K562 (cell line): ENCODE data around the gene SHE. TPM values are rescaled to one million over a fixed set of nuclear protein-coding genes. Genes with fewer than 3 reads are reported as not detected.

Source experiments
- CSDE1 ChIP-seq, 2 experiments: fragments of 450-650 bp; IDR thresholded peaks; 2 replicates each; pipeline ENCODE4 v1.6.1; 2016; ENCODE audit warnings: mild to moderate bottlenecking in 1 of 2
- DEAF1 ChIP-seq: fragments of 450-650 bp; formaldehyde crosslinking; IDR thresholded peaks from 2 replicates; pipeline ENCODE4 v1.4.0; 2020; ENCODE audit warnings: mild to moderate bottlenecking, moderate library complexity
- ELK3 ChIP-seq: fragments of 450-650 bp; formaldehyde crosslinking; IDR thresholded peaks from 2 replicates; pipeline ENCODE4 v1.4.0; 2020; ENCODE audit warnings: mild to moderate bottlenecking
- FIP1L1 ChIP-seq: fragments of 200-400 bp; formaldehyde crosslinking; IDR thresholded peaks from 2 replicates; pipeline ENCODE4 v1.6.1; 2018; ENCODE audit warnings: mild to moderate bottlenecking, low read depth, low read length; ENCODE audit not compliant: poor library complexity, severe bottlenecking
- PHB ChIP-seq: fragments of 250-450 bp; sonication (Bioruptor Pico); IDR thresholded peaks from 2 replicates; pipeline ENCODE4 v1.5.0; 2021
- RAD21 ChIP-seq, 2 experiments: fragments of 250-450 bp in 1 of 2; fragments of 450-650 bp in 1 of 2; sonication (Bioruptor Pico) in 1 of 2; formaldehyde crosslinking in 1 of 2; IDR thresholded peaks in 1 of 2; conservative IDR thresholded peaks in 1 of 2; 2 replicates each; pipeline versions ENCODE4 v1.4.0 to v1.8.0; 2020 to 2022; ENCODE audit warnings: mild to moderate bottlenecking in 2 of 2, moderate library complexity in 1 of 2
- RBM25 ChIP-seq: fragments of 200-400 bp; formaldehyde crosslinking; IDR thresholded peaks from 2 replicates; pipeline ENCODE4 v1.6.1; 2018; ENCODE audit warnings: low read length, low read depth, moderate library complexity; ENCODE audit not compliant: severe bottlenecking
- RCOR1 ChIP-seq, 2 experiments: IDR thresholded peaks; 2 replicates each; pipeline ENCODE4 v1.6.1; 2012; ENCODE audit warnings: low read depth in 2 of 2, low read length in 2 of 2, borderline replicate concordance in 1 of 2, improper control_type of control experiment in 1 of 2
- ZBTB2 ChIP-seq: fragments of 450-650 bp; IDR thresholded peaks from 2 replicates; pipeline ENCODE4 v1.6.1; 2016; ENCODE audit warnings: antibody characterized with exemption
- ZBTB33 ChIP-seq: sonication (generic); formaldehyde crosslinking; IDR thresholded peaks from 2 replicates; pipeline ENCODE4 v1.8.1; 2023; ENCODE audit warnings: mild to moderate bottlenecking, missing genetic modification reagents
- ZNF277 ChIP-seq: fragments of 250-450 bp; sonication (Bioruptor Pico); IDR thresholded peaks from 2 replicates; pipeline ENCODE4 v1.8.0; 2022; ENCODE audit warnings: inconsistent platforms, mild to moderate bottlenecking, moderate library complexity, borderline replicate concordance
- ZNF79 ChIP-seq: fragments of 250-450 bp; sonication (Bioruptor Pico); IDR thresholded peaks from 2 replicates; pipeline ENCODE4 v1.4.0; 2020; ENCODE audit warnings: low read depth, mild to moderate bottlenecking, moderate library complexity
- polyA plus RNA-seq, 8 experiments: library from polyadenylated mRNA; depleted of rRNA in 4 of 8; stranded (reverse) in 5 of 8; unstranded in 3 of 8; fragments of >200 nt; fragmentation: Nextera tagmentation in 2 of 8; fragmentation: Illumina TruSeq in 1 of 8; extraction: Ambion mirVana in 2 of 8; extraction: Trizol in 1 of 8; gene quantifications; 2 replicates each; pipeline versions ENCODE4 v1.2.1 to v1.2.3, GENCODE V29; 2011 to 2014; ENCODE audit warnings: inconsistent platforms in 1 of 8, missing spikeins in 1 of 8
- total RNA-seq, 7 experiments: library from RNA; depleted of rRNA in 6 of 7; stranded (reverse); fragments of >200 nt in 6 of 7; fragmentation: Illumina TruSeq in 2 of 7; extraction: Trizol in 2 of 7; gene quantifications; 2 replicates each; pipeline versions ENCODE4 v1.2.1 to v1.2.3, GENCODE V29; 2011 to 2021; ENCODE audit warnings: low replicate concordance in 1 of 7

The SHE gene
- total and polyA plus RNA-seq, 9 of the 15 experiments (the other 6 are each of a cell fraction or from before 2014, with no cell fraction given): 0.01 to 0.05 TPM; not detected in 7

GRCh38 chr1:154546264-154547063 lies 44.3 kb upstream of the SHE start (continued):
- TF ChIP-seq ZNF277 (CRISPR knock-in tag): no peak
- TF ChIP-seq FIP1L1: no peak
- 0 out of 4 replicates have a peak, but pooled peaks of 1 of the 2 experiments have one; percentile 14 for TF ChIP-seq RCOR1 (IDR thresholded peaks at IDR 0.05; ENCODE audit: borderline replicate concordance in 1 of 2, low read depth in 2 of 2, low read length in 2 of 2)
- no peak for TF ChIP-seq ZBTB33 (CRISPR knock-in tag)
- TF ChIP-seq ZBTB2: no peak
- no peak for TF ChIP-seq RBM25
- peak; percentile 93 for TF ChIP-seq DEAF1 (CRISPR knock-in tag)
- TF ChIP-seq ELK3 (CRISPR knock-in tag): no peak
- no peak for TF ChIP-seq PHB (CRISPR knock-in tag)
- TF ChIP-seq RAD21 (CRISPR knock-in tag; conservative IDR thresholded peaks at IDR 0.05 in 1 of 2, IDR thresholded peaks at IDR 0.05 in 1 of 2): peak; percentile 91 to 95
- no peak for TF ChIP-seq ZNF79 (CRISPR knock-in tag)
- no peak for TF ChIP-seq CSDE1 (IDR thresholded peaks at IDR 0.05)
